Astrocyte of the spinal cord (primary cell): ENCODE data around the gene CCDC92.

ENCODE experiments used
- DNase-seq: peaks from one replicate; pipeline ENCODE4 v3.0.0; 2011; ENCODE audit warnings: low read depth, low spot score
- H3K4me3 ChIP-seq: 2 replicates; pipeline ENCODE4 v1.5.1; 2011; ENCODE audit warnings: low read depth, mild to moderate bottlenecking, low read length, moderate library complexity
- CTCF ChIP-seq: IDR thresholded peaks from 2 replicates; pipeline ENCODE4 v1.5.1; 2012; ENCODE audit warnings: low read depth, mild to moderate bottlenecking, low read length, inconsistent platforms
- in situ Hi-C: cut with HindIII; loops from 2 replicates; pipeline ENCODE4 v1.10.0; 2017; ENCODE audit warnings: low sequenced_read_pairs

Gene CCDC92

GRCh38 chr12:123997033-123997822, 24.6 kb upstream of the CCDC92 start:
- in situ Hi-C loops, result no loop called here
- no peak for TF ChIP-seq CTCF
- DNase-seq, result no peak
- no peak overlapping the region for H3K4me3 ChIP-seq

- in situ Hi-C loops, result no loop called here
- no peak overlapping the region for H3K4me3 ChIP-seq
- DNase-seq, result no peak
- TF ChIP-seq CTCF, result no peak
Observed at GRCh38 chr12:123996581-123996980, 23.9 kb upstream of the CCDC92 start.

DNA sequence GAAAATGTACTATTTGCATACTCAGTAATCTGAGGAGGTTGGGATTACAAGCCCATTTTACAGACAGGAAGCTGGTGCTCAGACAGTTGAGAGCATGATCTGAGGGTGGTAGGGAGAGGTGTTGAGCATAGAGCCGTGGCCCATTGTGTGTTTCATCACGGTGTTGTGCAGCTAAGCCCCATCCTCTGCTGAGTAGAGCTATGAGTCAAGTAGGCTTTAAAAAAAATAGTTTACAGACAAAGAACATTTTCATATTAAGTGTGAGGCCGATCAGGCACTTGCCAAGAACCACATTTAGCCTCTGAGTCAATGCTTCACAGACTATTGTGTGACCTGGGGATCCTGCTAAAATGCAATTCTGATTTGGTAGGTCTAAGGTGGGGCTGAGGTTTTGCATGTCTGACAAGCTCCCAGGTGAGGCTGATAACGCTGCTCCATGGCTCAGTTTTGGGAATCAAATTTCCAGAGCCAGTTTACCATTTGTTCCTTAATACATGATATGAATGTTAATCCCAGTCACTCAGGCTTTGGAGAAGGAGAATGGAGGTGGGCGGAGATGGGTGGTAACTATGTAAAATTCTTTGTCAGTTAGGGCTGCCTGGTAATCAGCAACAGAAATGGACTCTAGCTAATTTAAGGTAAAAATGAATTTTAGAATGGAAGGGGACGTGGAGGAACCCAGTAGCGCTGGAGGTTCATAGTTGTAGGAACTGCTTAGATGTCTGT, 22.6 kb upstream of the CCDC92 start:
- in situ Hi-C loops, result no loop called here
- TF ChIP-seq CTCF, result no peak
- no peak overlapping the region for H3K4me3 ChIP-seq
- peak; percentile 73 for DNase-seq

GRCh38 chr12:123992118-123992825, 19.6 kb upstream of the CCDC92 start:
- no peak for TF ChIP-seq CTCF
- in situ Hi-C loops, result no loop called here
- DNase-seq, result no peak
- no peak overlapping the region for H3K4me3 ChIP-seq

- TF ChIP-seq CTCF, result no peak
- DNase-seq, result no peak
- in situ Hi-C loops, result no loop called here
- no peak overlapping the region for H3K4me3 ChIP-seq
Observed at GRCh38 chr12:123991372-123991951, 18.8 kb upstream of the CCDC92 start.

DNA sequence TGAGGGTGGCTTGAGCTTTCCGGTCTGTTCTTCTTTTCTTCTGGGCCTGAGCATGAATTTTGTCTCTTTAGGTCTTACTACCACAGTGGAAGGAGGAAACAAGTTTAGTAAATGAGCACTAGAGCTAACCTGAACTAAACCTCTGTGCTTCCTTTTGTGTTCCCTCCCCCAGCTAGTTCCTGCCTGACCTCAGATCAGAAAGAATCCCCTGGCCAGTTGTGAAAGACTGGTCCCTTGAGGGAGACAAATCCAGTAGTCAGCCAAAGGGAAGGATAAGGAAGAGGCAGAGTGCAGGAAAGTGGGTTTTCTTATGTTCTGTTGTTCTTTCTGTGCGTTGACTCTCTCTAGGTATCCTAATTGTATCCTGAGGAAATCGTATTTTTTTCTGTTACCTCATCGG, 17.9 kb upstream of the CCDC92 start:
- in situ Hi-C loops, result no loop called here
- no peak for TF ChIP-seq CTCF
- DNase-seq, result no peak
- H3K4me3 ChIP-seq, result no peak overlapping the region
